ENCODE measurements around the gene RNF152.

DNA sequence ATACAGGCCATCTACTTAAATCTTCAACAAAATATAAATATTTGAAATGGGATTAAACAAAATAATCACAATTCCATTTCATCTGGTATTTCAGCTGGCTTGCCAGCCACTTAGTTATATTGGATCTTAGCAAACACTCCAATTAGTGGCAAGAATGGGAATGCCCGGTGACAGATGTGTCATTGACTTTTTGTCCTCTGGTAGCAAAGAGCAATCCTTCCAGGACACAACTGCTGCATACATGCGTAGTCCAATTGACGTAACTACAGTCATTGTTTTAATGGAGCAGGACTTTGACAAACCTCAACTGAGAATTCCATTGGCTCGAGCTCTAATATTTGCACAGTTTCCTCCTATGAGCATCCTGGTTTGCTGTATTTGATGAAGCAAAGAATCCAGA is 69.9 kb downstream of the RNF152 start:
- TF ChIP-seq, protein P1, sequence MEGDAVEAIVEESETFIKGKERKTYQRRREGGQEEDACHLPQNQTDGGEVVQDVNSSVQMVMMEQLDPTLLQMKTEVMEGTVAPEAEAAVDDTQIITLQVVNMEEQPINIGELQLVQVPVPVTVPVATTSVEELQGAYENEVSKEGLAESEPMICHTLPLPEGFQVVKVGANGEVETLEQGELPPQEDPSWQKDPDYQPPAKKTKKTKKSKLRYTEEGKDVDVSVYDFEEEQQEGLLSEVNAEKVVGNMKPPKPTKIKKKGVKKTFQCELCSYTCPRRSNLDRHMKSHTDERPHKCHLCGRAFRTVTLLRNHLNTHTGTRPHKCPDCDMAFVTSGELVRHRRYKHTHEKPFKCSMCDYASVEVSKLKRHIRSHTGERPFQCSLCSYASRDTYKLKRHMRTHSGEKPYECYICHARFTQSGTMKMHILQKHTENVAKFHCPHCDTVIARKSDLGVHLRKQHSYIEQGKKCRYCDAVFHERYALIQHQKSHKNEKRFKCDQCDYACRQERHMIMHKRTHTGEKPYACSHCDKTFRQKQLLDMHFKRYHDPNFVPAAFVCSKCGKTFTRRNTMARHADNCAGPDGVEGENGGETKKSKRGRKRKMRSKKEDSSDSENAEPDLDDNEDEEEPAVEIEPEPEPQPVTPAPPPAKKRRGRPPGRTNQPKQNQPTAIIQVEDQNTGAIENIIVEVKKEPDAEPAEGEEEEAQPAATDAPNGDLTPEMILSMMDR (IDR thresholded peaks at IDR 0.05): no peak
- no peak for TF ChIP-seq POLR2A (IDR thresholded peaks at IDR 0.05)
